IPS-NIHi7 (cell line): ENCODE data around the gene NDST4.

ENCODE experiments used
- DNase-seq: peaks from one replicate; pipeline ENCODE4 v3.0.0; 2012; ENCODE audit warnings: mixed read lengths; ENCODE audit errors: extremely low spot score

The NDST4 gene

DNA sequence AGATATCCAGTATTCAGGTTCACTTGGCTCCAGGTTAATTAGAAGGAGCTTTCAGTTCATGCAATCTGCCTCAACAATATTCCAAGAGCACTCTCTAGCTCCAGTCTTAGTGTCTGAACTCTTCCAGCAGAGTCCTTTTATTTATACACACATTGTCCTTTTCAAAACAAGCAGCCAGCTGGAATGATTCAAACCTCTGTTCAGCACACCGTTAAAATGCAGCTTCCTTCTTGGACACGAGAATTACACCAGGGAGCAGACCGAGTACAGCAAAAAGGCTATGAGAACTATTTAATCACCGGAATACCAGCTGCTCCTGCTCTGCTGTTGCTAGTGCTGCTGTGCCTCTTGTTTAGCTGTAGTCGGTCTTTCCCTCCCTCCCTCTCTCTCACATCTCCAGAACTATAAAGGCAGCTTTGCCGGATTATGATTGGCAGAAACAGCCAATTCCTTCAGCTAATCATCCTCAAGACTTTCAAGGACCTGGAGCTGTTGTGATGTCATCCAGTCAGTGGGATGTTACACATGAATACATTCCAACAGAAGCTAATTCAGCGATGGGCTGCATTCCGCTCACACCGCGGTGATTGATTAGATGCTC, at the start of gene NDST4:
TSS of gene NDST4 (minus strand) at position 115 of the 601 bp plus-strand sequence. CDS start 36,584 bp downstream, outside the sequence.
- no peak for DNase-seq

DNA sequence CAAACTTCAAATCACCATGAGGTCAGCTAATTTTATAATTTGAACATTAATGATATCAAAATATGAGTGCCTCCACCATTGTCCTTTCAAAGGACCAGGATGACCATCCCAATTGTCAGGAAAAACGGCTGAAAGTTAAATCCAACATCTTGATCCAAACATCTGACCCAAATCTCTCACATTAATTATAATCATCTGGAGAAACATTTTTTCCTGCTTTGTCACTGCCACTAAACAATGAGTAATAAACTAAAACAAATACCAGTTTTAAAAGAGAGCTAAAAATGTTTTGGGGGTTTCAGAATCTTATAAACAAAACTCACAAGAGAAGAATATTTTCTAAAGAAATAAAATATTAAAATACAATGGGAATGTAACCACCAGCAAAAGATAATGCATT, 45.7 kb upstream of the NDST4 start:
- no peak for DNase-seq

GRCh38 chr4:115158296-115158695, 44.9 kb upstream of the NDST4 start:
- DNase-seq: no peak

GRCh38 chr4:115154826-115155225, 41.4 kb upstream of the NDST4 start:
- peak; percentile 63 for DNase-seq

GRCh38 chr4:115152965-115153364, 39.5 kb upstream of the NDST4 start:
- no peak for DNase-seq

DNA sequence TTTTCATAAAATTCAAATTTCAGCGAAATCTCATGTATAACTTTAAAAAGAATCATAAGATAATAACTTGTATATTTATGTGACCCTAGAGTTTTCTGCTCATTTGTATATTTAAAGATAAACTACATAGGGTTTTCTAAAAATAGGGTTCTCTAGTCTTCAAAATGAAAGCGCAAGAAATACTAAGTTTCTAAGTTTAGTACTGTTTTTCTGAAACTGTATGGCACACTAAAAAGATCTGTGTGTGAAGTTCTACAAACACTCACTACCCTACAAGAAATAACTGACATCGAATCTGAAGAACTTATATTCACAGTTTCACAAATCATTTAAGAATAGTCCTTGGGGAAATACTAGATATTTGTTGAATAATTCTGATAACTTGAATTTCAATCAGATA, 38.7 kb upstream of the NDST4 start:
- DNase-seq: no peak

DNA sequence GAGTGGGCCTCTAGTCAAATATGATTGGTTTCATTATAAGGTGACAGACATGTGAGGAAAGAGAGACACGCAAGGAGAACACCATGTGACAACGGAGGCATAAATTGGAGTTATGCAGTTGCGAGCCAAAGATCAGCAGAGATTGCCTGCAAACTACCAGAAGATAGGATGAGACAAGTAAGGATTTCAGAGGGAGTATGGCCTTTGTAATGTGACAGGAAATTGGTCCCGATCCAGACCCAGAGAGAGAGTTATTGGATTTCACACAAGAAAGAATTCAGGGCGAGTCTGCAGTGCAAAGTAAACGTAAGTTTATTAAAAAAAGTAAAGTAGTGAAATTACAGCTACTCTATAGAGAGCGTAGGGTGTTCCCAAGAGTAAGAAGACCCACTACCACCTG, 35.7 kb upstream of the NDST4 start:
- DNase-seq: no peak

DNA sequence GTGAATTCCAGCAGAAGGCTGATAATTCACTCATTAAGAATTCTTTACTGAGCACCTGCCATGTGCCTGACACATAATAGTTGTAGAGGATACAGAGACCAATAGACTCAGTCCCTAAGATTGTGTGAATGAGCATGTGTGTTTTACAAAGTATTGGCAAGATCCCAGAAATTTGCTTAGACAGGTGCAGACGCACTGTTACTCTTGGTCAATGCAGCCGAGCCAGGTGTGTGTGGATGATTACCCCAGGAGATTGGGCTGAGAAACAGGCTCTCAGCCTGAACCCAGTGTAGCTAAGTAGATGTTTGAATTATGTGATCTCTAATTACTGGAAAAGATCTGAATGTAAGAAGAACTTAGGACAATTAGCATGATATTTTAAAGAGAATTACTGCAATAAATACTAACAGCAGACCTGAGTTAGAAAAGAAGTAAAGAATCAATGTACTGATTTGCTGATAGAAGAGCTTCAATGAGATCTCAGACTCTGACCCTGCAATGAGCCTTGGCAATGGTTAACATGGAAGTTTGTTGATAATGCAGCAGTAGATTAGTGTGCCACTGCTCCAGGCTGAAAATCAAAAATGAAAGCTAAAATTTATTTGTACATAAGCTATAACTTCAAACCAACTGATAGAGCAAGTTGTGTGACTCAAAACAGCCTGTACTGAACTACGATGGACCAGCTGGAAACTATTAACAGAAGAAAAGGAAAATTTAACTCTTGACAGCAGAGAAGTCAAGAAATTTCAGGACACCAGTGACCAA, 32.2 kb upstream of the NDST4 start:
- no peak for DNase-seq

GRCh38 chr4:115128037-115128436, 14.6 kb upstream of the NDST4 start:
- DNase-seq: no peak

GRCh38 chr4:115126491-115126890, 13.1 kb upstream of the NDST4 start:
- DNase-seq: no peak

DNA sequence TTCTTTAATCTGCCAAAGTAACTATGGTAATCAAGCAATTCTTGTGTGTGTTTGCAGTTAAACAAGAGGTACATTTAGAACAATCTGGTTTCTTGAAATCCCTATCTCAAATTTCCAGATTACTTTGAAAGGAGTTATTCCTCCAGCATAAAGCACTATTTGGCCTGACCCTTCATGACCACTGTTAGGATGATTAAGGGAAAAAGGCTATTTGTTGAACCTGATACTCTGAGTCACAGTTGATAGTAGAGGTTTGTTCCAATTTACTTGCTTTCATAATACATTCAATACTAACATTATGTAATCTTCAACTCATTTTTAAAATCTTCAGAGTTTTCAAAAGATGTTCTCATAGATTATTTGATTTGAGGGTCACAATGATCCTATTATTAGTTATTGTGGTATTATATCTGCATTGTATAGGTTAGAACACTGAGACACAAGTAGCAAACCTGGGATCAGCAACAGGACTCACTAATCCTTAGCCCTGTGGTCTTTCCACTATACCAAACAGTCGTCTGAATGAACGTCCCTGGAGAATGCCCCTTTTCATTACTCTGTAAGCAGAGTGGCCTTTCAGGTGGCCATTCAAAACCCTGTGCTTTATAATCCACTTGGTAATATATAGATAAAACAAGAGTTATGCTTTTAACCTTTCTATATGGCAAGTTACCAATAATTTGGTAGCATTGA, 8.1 kb upstream of the NDST4 start:
- DNase-seq: no peak

DNA sequence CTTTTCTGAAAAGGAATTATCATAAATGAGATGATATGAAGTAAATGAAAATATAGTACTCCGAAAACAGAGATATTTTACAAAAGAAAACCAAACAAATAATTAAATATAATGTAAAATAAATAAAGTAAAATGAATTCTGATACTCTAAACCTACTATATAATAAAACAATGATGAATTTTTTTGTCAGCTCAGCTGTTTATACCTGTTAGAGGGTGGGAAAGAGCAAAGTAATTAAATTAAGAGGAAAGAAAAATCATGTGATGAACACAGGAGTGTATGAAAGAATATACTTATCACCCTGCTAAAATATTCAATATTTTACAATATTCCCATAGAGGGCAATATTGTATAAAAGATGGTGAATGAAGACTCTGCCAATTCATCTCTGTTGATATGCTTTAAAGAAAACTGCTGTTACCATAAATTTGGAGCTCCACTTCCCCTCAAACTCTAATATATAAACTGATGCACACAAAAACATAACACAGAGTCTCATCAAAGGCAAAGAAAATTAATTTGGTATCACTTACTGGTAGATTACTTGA, 6.5 kb upstream of the NDST4 start:
- no peak for DNase-seq

DNA sequence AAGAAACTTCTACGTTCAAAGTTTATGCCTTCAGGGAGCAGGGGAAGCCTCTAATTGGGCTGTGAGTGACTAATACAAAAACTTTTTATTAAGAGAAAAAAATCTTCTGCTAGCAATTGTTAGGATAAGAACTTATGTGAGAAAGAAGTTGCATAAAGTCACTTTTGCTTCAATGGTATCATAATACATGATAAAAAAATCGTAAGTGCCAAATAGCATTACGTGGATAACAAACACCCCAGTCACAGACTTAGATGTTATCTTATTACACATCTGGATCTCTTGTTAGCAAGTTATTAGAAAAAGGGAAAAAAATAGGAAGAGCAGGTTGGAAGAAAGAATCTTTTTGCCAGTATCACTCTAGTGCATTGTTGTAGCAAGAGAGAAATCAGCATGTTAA, 4.2 kb upstream of the NDST4 start:
- DNase-seq: no peak

GRCh38 chr4:115110191-115111181, 2.9 kb downstream of the NDST4 start:
- DNase-seq: no peak

DNA sequence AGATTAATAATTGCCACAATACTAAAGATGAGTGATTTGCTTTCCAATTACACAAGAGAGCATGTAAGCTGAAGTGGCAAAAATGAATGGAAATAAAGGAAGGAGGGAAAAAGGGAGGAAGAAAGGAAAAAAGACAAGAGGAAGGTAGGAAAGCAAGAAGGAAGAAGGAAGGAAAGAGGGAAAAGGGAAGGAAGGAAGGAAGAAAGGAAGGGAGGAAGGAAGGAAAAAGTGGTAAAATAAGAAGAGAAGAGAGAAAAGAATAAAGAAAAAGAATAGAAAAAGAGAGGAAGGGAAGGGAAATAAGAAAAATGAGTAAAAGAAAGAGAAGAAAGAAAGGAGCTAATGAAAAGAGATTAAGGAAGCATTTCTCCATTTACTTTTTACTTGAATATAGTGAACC, 4.6 kb downstream of the NDST4 start:
- DNase-seq: no peak

GRCh38 chr4:115107411-115107810, 6.0 kb downstream of the NDST4 start:
- DNase-seq: no peak

DNA sequence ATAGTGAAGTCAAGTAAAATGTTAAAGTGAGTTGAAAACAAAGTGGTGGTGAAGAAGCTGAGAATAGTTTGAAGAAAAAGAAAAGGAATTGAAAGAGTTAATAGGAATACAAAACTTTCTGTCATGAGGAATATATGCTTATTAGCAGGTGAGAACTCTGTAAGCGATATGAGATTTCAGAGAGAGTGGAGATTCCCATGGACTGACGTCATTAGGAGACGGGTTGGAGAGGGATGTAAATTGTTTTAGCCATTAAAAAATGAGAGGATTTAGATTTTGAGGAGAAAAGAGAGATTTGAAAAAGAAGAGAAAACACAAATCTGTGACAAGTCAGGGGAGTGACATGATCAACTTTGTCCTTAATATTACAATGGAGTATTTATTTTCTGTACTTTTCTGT, 11.7 kb downstream of the NDST4 start:
- DNase-seq: no peak

DNA sequence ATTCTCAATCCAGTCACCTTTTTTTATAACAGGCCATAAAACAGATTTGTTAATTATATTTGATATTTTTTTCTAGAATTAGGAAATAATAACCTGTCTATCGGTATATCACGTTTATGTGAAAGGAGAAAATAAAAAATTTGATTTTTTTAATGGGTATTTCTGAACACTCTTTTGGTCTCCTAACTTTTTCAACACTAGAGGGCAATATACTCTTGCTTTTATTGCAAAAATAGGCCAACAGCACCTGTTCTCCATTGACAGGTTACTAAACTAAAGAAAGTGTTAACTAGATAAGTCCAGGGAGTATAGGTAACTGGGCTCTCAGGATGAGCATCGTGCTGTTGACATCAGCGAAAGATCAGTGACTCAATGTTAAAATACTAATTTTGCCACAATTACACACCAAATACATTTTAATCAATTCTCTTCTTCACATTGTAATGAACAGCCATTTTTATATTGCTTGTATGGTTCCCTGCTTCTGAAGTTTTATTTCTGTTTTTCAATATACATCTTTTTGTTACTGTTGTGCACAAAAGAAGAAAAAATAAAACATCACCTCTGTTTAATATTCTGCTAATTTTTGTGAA, 22.8 kb downstream of the NDST4 start:
- DNase-seq: peak; percentile 22

DNA sequence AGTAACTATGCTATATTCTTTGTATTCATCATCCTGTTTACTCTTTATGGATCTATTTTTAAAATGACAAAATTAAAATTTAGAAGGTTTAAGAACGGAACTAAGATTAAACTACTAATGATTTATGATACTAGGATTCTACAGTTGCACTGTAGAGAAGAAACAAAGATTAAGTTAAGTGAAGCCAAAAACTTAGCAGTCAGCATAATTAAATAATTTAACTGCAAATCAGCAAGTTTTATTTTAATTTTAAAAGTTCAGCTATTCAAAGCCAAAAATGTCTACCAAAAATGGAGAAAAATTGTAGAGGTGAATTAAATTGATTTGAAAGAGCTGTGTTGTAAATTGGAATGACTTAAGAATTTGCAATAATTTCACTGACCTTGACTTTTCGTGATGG, 30.8 kb downstream of the NDST4 start:
- DNase-seq: no peak

DNA sequence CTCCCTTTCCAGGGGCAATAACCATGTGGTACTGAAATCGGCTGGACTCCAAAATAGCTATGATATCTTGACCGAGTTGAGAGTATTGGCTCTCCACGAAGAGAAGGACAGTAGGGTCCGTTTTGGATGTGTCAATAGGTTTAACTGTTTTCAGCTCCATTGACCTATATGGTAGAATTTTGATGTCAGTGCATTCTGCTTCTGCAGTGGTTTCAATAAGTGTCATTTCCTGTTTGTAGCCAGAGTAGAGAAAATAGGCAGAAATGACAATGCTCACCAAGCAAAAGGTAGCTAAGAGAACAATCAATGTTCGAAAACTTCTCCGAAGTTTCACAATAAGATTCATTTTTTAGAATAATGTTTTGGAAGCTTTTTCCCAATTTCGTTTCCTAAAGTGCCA, 36.7 kb downstream of the NDST4 start:
- DNase-seq: no peak

DNA sequence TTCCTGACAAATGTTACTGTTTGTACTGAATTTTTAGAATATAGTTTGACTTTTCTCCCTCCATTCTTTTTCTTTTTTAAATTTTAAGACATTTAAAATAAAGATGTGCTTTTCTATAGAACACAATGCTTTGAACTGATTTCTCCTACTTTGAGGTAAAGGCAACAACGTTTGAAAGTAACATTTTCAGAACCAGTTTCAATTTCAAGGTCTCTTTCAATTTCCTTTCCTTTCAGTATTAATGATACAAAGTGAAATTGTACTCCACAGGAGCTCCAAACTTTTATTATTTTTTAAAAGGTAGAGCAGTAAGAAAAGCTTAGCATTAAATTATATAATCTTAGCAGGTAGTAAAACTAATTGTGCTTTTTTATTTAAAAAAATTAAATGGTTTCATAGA, 54.9 kb downstream of the NDST4 start:
- no peak for DNase-seq
